Ramos (cell line): ENCODE data around the gene CBL.
"Not testable (repeated sequence)": the region's sequence is repeated elsewhere in the genome, so short reads cannot be mapped to it uniquely, and the experiment has no call there.

Source experiments
- in situ Hi-C: fragments of 300-500 bp; cut with MboI; formaldehyde crosslinking; loops from one replicate; pipeline ENCODE4 v1.14.3; 2022; ENCODE audit warnings: low sequenced_read_pairs; ENCODE audit not compliant: unreplicated experiment

Gene CBL

GRCh38 chr11:119206511-119207414, 624 bp downstream of the CBL start:
- in situ Hi-C loops = no loop called here

GRCh38 chr11:119207415-119207960, 1.3 kb downstream of the CBL start:
- in situ Hi-C loops = no loop called here

- in situ Hi-C loops = no loop called here
These were observed 3.0 kb downstream of the CBL start for GRCh38 chr11:119209186-119209585.

- in situ Hi-C loops = no loop called here
These were observed 3.9 kb downstream of the CBL start for GRCh38 chr11:119210050-119210449.

- in situ Hi-C loops = no loop called here
These were observed 12.2 kb downstream of the CBL start for GRCh38 chr11:119218141-119218878.

- in situ Hi-C loops = no loop called here
These were observed 16.2 kb downstream of the CBL start for GRCh38 chr11:119222308-119222707.

- in situ Hi-C loops = no loop called here
These were observed 16.8 kb downstream of the CBL start for GRCh38 chr11:119222891-119223290.

- in situ Hi-C loops = no loop called here
These were observed 17.7 kb downstream of the CBL start for GRCh38 chr11:119223856-119224255.

- in situ Hi-C loops = not testable (repeated sequence)
These were observed 22.6 kb downstream of the CBL start for GRCh38 chr11:119228535-119229287.

GRCh38 chr11:119229288-119229672, 23.1 kb downstream of the CBL start:
- in situ Hi-C loops = no loop called here

GRCh38 chr11:119229741-119230140, 23.6 kb downstream of the CBL start:
- in situ Hi-C loops = no loop called here

- in situ Hi-C loops = no loop called here
These were observed 30.4 kb downstream of the CBL start for GRCh38 chr11:119236490-119236889.

- in situ Hi-C loops = no loop called here
These were observed 30.8 kb downstream of the CBL start for GRCh38 chr11:119236891-119237290.

- in situ Hi-C loops = no loop called here
These were observed 31.4 kb downstream of the CBL start for GRCh38 chr11:119237515-119237914.

GRCh38 chr11:119248750-119249670, 42.9 kb downstream of the CBL start:
- in situ Hi-C loops = no loop called here

- in situ Hi-C loops = no loop called here
These were observed 43.5 kb downstream of the CBL start for GRCh38 chr11:119249671-119250010.

- in situ Hi-C loops = no loop called here
These were observed 45.0 kb downstream of the CBL start for GRCh38 chr11:119251114-119251513.

- in situ Hi-C loops = no loop called here
These were observed 48.1 kb downstream of the CBL start for GRCh38 chr11:119254239-119254638.

GRCh38 chr11:119258180-119258579, 52.0 kb downstream of the CBL start:
- in situ Hi-C loops = no loop called here

- in situ Hi-C loops = no loop called here
These were observed 52.8 kb downstream of the CBL start for GRCh38 chr11:119258983-119259382.
